ENCODE results near the gene FAM181A.

The FAM181A gene

DNA sequence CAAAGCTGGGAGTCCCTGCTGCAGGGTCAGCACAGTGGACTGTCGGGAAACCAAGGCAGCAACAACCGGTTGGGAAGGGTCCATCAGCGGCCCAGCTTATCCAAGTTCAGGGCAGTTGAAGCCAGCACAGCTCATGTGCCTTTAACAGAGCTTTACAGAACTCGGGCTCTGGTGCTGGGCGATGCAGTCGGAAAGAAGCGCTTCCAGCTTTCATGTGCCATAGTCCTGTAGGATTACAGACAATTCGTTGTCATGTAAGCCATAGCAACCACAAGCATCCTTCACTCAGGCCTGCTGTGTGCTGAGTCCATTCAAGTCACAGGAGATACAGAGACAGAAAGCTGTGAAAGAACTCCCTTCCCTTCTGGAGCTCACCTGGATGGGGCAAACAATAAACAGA, 3.5 kb upstream of the FAM181A start:
- no peak overlapping the region for H3K4me3 Mint-ChIP-seq
- peak overlapping the region; percentile 22 for H3K27ac Mint-ChIP-seq
- no peaks in the 10 kb centered on the region for H3K36me3 Mint-ChIP-seq (ENCODE audit: low read depth)
- TF ChIP-seq, protein P1, sequence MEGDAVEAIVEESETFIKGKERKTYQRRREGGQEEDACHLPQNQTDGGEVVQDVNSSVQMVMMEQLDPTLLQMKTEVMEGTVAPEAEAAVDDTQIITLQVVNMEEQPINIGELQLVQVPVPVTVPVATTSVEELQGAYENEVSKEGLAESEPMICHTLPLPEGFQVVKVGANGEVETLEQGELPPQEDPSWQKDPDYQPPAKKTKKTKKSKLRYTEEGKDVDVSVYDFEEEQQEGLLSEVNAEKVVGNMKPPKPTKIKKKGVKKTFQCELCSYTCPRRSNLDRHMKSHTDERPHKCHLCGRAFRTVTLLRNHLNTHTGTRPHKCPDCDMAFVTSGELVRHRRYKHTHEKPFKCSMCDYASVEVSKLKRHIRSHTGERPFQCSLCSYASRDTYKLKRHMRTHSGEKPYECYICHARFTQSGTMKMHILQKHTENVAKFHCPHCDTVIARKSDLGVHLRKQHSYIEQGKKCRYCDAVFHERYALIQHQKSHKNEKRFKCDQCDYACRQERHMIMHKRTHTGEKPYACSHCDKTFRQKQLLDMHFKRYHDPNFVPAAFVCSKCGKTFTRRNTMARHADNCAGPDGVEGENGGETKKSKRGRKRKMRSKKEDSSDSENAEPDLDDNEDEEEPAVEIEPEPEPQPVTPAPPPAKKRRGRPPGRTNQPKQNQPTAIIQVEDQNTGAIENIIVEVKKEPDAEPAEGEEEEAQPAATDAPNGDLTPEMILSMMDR (IDR thresholded peaks at IDR 0.05) = no peak
- H3K9me3 Mint-ChIP-seq = peaks cover 7% of the 10 kb centered on the region
- H3K4me1 Mint-ChIP-seq = peaks cover 22% of the 10 kb centered on the region
- H3K27me3 Mint-ChIP-seq (ENCODE audit: low read depth, poor library complexity) = peaks cover 7% of the 10 kb centered on the region
- DNase-seq = no peak

DNA sequence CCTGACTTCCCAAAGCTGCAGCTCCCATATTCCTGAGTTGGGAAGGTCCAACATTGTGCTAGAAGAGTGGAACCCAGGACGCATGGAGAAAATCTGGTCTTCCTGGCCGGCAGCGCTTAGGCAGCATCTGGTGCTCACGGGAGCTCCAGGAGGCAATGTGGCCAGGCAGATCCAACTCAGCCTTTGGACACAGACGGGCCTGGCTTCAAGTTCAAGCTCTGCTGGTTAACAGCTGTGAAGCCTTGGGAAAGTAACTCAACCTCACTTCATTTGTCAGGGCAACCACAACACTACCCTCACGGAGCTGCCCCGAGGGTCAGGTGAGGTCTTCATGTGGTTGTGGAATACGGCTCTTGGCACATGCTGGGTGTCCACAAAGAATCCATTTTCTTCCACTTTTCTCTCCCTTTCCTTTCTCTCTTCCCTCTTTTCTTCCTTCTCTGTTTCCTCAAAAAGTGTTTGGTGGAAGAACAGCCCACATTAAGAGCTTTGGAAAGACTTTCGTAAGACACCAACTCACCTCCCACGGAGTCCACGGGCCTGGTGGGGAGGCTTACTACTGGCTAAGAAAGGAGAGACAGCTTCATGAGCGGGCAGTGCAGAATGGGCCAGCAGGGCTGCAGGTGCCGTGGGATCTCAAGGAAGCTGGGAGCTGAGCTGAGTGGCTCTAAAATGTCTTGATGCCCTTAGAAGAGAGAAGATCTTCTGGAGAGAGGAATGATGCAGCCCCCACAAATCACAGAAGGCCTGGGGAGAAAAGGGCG, 2.4 kb upstream of the FAM181A start:
- no peak for DNase-seq
- TF ChIP-seq, protein P1 (IDR thresholded peaks at IDR 0.05) = no peak
- Mint-ChIP-seq H3K9me3 (peaks cover 1% of the 10 kb centered on the region), H3K27ac (no peak overlapping the region), H3K27me3 (ENCODE audit: low read depth, poor library complexity) (peaks cover 7% of the 10 kb centered on the region), H3K4me3 (no peak overlapping the region), H3K4me1 (peaks cover 22% of the 10 kb centered on the region), H3K36me3 (ENCODE audit: low read depth) (no peaks in the 10 kb centered on the region)

DNA sequence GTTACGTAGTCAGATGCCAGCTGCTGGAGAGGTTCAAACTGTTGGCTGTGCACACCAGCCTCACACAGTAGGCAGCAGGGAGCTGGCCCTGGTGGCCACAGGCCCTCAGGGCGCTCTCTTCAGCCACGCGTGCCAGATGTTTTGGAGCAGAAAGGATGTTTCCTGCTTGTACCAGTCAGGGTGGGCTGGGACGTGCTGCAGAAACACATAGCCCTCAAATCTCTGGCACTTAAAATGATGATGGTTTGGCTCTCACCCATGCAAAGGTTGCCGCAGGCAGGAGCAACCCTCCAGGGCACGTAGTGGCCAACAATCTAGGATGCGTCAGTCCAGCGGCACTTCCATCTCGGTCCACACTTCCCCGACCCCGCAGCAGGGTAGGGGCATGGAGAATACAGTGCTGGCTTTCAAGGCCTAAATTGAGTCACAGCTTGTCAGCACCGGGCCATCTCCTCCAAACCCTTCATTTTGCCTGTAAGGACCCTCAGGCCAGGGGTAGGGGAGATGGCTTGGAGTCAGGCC, 1.7 kb upstream of the FAM181A start:
- Mint-ChIP-seq H3K27me3 (ENCODE audit: low read depth, poor library complexity) (peaks cover 7% of the 10 kb centered on the region), H3K4me1 (peaks cover 22% of the 10 kb centered on the region), H3K9me3 (no peaks in the 10 kb centered on the region), H3K36me3 (ENCODE audit: low read depth) (no peaks in the 10 kb centered on the region), H3K4me3 (no peak overlapping the region), H3K27ac (no peak overlapping the region)
- TF ChIP-seq, protein P1 (IDR thresholded peaks at IDR 0.05) = no peak
- DNase-seq = no peak

DNA sequence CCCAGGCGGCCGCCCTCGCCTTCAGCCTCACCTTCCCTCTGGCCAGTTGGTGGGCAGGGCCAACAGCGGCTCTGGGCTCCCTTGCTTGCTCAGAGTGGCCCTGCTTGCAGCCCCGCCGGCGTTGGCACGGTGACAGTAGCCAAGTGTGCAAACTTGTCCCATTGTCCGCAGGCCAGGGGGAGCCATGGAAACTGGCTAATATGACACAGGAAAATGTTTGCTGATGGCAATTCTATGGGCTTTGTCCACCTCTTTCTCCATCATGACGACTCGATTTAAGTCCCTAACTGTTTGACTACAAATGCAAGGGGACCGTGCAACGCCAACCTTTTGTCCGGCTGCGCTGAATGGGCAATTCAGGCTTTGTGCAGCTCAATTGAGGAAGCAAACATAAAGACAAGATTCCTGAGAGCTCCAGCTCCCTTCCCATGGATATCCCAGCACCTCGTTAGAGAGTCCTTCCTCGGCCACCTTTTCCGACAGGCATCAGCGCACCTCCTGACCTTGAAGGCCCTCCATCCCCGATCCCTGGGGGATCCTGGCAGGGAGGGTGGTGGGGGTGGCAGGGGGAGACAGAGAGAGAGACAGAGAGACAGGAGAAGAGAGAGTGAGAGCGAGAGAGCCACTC, 785 bp upstream of the FAM181A start:
- Mint-ChIP-seq H3K9me3 (no peaks in the 10 kb centered on the region), H3K4me3 (no peak overlapping the region), H3K4me1 (peaks cover 22% of the 10 kb centered on the region), H3K36me3 (ENCODE audit: low read depth) (no peaks in the 10 kb centered on the region), H3K27ac (peak overlapping the region; percentile 64), H3K27me3 (ENCODE audit: low read depth, poor library complexity) (peaks cover 7% of the 10 kb centered on the region)
- TF ChIP-seq, protein P1 (IDR thresholded peaks at IDR 0.05) = no peak
- DNase-seq = no peak

DNA sequence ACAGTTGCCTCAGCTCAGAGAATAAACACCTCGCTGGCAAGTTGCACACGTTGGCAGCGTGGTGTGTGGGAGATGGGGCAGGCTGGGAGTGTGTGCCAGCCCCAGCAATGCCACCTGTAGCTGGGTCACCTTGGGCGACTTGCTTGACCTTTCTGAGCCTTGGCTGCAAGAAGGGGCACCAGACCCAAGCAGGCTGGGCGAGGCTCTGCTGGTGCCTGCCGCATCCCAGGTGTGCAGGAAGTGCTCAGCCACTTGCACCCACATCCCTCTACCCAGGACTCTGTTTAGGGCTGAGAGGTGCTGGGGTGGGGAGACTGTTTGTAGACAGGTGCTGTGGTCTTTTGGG, 629 bp downstream of the FAM181A start:
- H3K4me1 Mint-ChIP-seq = peaks cover 22% of the 10 kb centered on the region
- H3K9me3 Mint-ChIP-seq = no peaks in the 10 kb centered on the region
- TF ChIP-seq, protein P1 (IDR thresholded peaks at IDR 0.05) = no peak
- DNase-seq = no peak
- H3K27me3 Mint-ChIP-seq (ENCODE audit: low read depth, poor library complexity) = peaks cover 7% of the 10 kb centered on the region
- no peak overlapping the region for H3K4me3 Mint-ChIP-seq
- H3K27ac Mint-ChIP-seq = no peak overlapping the region
- no peaks in the 10 kb centered on the region for H3K36me3 Mint-ChIP-seq (ENCODE audit: low read depth)
